Measurements from ENCODE around the gene SOST.
"Not testable (repeated sequence)": the region's sequence is repeated elsewhere in the genome, so short reads cannot be mapped to it uniquely, and the experiment has no call there.

GRCh38 chr17:43798024-43798423 is 39.4 kb upstream of the SOST start:
- TF ChIP-seq CTCF (IDR thresholded peaks at IDR 0.05); CEBPB (IDR thresholded peaks at IDR 0.05); MAFK (IDR thresholded peaks at IDR 0.05; ENCODE audit: partially characterized antibody); FOSL2 (IDR thresholded peaks at IDR 0.05); FOSL2 (CRISPR knock-in tag; IDR thresholded peaks at IDR 0.05); POLR2A (IDR thresholded peaks at IDR 0.05; ENCODE audit: low read length); JUN (IDR thresholded peaks at IDR 0.05); RAD21 (conservative IDR thresholded peaks at IDR 0.05 in 1 of 2, IDR thresholded peaks at IDR 0.05 in 1 of 2); HMGXB4 (CRISPR knock-in tag; IDR thresholded peaks at IDR 0.05; ENCODE audit: borderline replicate concordance): not testable (repeated sequence)
- TF ChIP-seq, protein P1, sequence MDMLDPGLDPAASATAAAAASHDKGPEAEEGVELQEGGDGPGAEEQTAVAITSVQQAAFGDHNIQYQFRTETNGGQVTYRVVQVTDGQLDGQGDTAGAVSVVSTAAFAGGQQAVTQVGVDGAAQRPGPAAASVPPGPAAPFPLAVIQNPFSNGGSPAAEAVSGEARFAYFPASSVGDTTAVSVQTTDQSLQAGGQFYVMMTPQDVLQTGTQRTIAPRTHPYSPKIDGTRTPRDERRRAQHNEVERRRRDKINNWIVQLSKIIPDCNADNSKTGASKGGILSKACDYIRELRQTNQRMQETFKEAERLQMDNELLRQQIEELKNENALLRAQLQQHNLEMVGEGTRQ (IDR thresholded peaks at IDR 0.05) = not testable (repeated sequence)
